HEK293 (cell line): ENCODE results near the gene TMEM231.

Experiments
- CTCF ChIA-PET: fragments of 350-600 bp; formaldehyde crosslinking; extraction: SDS; loops from one replicate; lab custom pipeline; 2021; ENCODE audit warnings: antibody characterized with exemption; lab: Yijun Ruan, JAX
- POLR2A ChIA-PET: fragments of 300-600 bp; formaldehyde crosslinking; extraction: SDS; loops from one replicate; lab custom pipeline; 2020; ENCODE audit warnings: antibody characterized with exemption, inconsistent platforms; lab: Yijun Ruan, JAX
- H3K27ac ChIP-seq: fragments of 200-500 bp; sonication (Bioruptor generic); 2 replicates; pipeline ENCODE4 v1.5.1; 2014; ENCODE audit warnings: low read depth, low read length, control low read depth, inconsistent platforms; ENCODE audit errors: extremely low read depth
- H3K36me3 ChIP-seq, 2 experiments: fragments of 200-500 bp in 1 of 2; sonication (Bioruptor generic) in 1 of 2; 1 replicate in 1 of 2; 2 replicates in 1 of 2; pipeline ENCODE4 v1.5.1; 2014 to 2017; ENCODE audit warnings: inconsistent platforms in 2 of 2, low read length in 2 of 2; ENCODE audit not compliant: control insufficient read depth in 2 of 2, insufficient read depth in 1 of 2
- H3K4me1 ChIP-seq: fragments of 200-500 bp; sonication (Bioruptor generic); 2 replicates; pipeline ENCODE4 v1.5.1; 2014; ENCODE audit warnings: mild to moderate bottlenecking, low read length, inconsistent platforms; ENCODE audit not compliant: control insufficient read depth, insufficient read depth
- H3K4me3 ChIP-seq: 2 replicates; pipeline ENCODE4 v1.5.1; 2011; ENCODE audit warnings: low read depth, mild to moderate bottlenecking, control low read depth, low read length, moderate library complexity
- H3K9me3 ChIP-seq: fragments of 200-500 bp; sonication (Bioruptor generic); 2 replicates; pipeline ENCODE4 v1.5.1; 2014; ENCODE audit warnings: low read depth, low read length, inconsistent platforms; ENCODE audit not compliant: control insufficient read depth, insufficient read depth
- KLF1 ChIP-seq: fragments of 450-650 bp; formaldehyde crosslinking; IDR thresholded peaks from 2 replicates; pipeline ENCODE4 v1.5.1; 2016; ENCODE audit warnings: missing biosample characterization, missing genetic modification characterization
- SCRT2 ChIP-seq: fragments of 450-650 bp; formaldehyde crosslinking; IDR thresholded peaks from 2 replicates; pipeline ENCODE4 v1.5.1; 2016; ENCODE audit warnings: missing biosample characterization, missing genetic modification characterization
- SP3 ChIP-seq: fragments of 450-650 bp; formaldehyde crosslinking; IDR thresholded peaks from 2 replicates; pipeline ENCODE4 v1.5.1; 2016; ENCODE audit warnings: missing biosample characterization, missing genetic modification characterization
- ZBTB7A ChIP-seq: fragments of 450-650 bp; formaldehyde crosslinking; IDR thresholded peaks from 2 replicates; pipeline ENCODE4 v1.5.1; 2016; ENCODE audit warnings: low read depth, missing biosample characterization, missing genetic modification characterization
- ZNF138 ChIP-seq: fragments of 450-650 bp; formaldehyde crosslinking; IDR thresholded peaks from 2 replicates; pipeline ENCODE4 v1.5.1; 2016; ENCODE audit warnings: missing biosample characterization, missing genetic modification characterization, borderline replicate concordance
- ZNF175 ChIP-seq: fragments of 450-650 bp; formaldehyde crosslinking; IDR thresholded peaks from 2 replicates; pipeline ENCODE4 v1.5.1; 2016; ENCODE audit warnings: missing biosample characterization, missing genetic modification characterization
- ZNF423 ChIP-seq: fragments of 450-650 bp; formaldehyde crosslinking; IDR thresholded peaks from 2 replicates; pipeline ENCODE4 v1.5.1; 2016; ENCODE audit warnings: missing biosample characterization, missing genetic modification characterization
- ZNF513 ChIP-seq: fragments of 450-650 bp; IDR thresholded peaks from 2 replicates; pipeline ENCODE4 v1.5.1; 2018; ENCODE audit warnings: missing biosample characterization, missing genetic modification characterization
- ZNF544 ChIP-seq: fragments of 450-650 bp; formaldehyde crosslinking; IDR thresholded peaks from 2 replicates; pipeline ENCODE4 v1.5.0; 2017; ENCODE audit warnings: missing biosample characterization, missing genetic modification characterization
- ZNF626 ChIP-seq: fragments of 450-650 bp; sonication (Bioruptor Pico); formaldehyde crosslinking; IDR thresholded peaks from 2 replicates; pipeline ENCODE4 v1.5.1; 2018; ENCODE audit warnings: missing biosample characterization, missing genetic modification characterization, inconsistent platforms
- ZNF645 ChIP-seq: fragments of 450-650 bp; formaldehyde crosslinking; IDR thresholded peaks from 2 replicates; pipeline ENCODE4; 2016; ENCODE audit warnings: missing biosample characterization, missing genetic modification characterization
- ZNF658 ChIP-seq: fragments of 450-650 bp; formaldehyde crosslinking; IDR thresholded peaks from 2 replicates; pipeline ENCODE4; 2016; ENCODE audit warnings: missing biosample characterization, missing genetic modification characterization
- ZSCAN23 ChIP-seq: fragments of 450-650 bp; formaldehyde crosslinking; IDR thresholded peaks from 2 replicates; pipeline ENCODE4 v1.5.1; 2016; ENCODE audit warnings: missing biosample characterization, missing genetic modification characterization
- ZXDB ChIP-seq: fragments of 450-650 bp; formaldehyde crosslinking; IDR thresholded peaks from 2 replicates; pipeline ENCODE4 v1.5.1; 2016; ENCODE audit warnings: missing biosample characterization, missing genetic modification characterization
- TF ChIP-seq, protein P1 (sequence below): fragments of 450-650 bp; formaldehyde crosslinking; IDR thresholded peaks from 2 replicates; pipeline ENCODE4 v1.5.1; 2016; ENCODE audit warnings: missing biosample characterization, missing genetic modification characterization
- TF ChIP-seq, protein P2 (sequence below): fragments of 450-650 bp; formaldehyde crosslinking; IDR thresholded peaks from 2 replicates; pipeline ENCODE4 v1.5.1; 2016; ENCODE audit warnings: missing biosample characterization, missing genetic modification characterization

Gene TMEM231

DNA sequence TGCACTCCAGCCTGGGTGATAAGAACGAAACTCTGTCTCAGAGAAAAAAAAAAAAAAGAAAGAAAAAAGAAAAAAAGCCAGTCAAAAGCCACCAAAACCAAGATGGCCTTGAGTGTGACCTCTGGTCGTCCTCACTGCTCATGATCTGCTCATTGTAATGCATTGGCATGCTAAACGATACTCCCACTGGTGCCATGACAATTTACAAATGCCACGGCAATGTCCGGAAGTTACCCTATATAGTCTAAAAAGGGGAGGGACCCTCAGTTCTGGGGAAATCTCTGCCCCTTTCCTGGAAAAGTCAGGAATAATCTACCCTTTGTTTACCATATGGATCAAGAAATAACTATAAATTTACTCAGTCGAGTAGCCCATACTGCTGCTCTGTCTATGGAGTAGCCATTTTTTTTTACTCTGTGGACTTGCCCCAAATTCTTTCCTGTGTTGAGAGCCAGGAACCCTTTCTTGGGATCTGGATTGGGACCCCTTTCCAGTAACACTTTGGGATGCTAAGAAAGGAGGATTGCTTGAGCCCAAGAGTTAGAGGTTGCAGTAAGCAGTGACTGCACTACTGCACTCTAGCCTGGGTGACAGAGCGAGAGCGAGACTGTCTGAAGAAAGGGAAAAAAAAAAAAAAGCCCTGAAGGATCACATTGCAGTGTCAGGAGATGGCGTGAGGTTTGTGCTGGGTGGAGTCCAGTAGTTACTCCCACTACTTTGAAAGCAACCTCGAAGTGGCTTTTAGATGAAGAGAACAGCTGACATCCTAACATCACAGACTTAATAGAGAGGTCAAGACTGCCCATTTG, 3.7 kb upstream of the TMEM231 start:
- ChIA-PET POLR2A (no interaction called here), CTCF (interaction anchor here (1.6 kb wide), 1 partner anchor 62 kb away, joined by 3 read pairs; no protein-coding TSS in a partner anchor)
- TF ChIP-seq ZNF138 (tag by site-specific recombination): no peak
- no peak for TF ChIP-seq ZBTB7A (tag by site-specific recombination)
- no peak for TF ChIP-seq ZNF544 (tag by site-specific recombination)
- TF ChIP-seq SCRT2: no peak
- no peak for TF ChIP-seq ZNF513 (tag by site-specific recombination)
- TF ChIP-seq, protein P1, sequence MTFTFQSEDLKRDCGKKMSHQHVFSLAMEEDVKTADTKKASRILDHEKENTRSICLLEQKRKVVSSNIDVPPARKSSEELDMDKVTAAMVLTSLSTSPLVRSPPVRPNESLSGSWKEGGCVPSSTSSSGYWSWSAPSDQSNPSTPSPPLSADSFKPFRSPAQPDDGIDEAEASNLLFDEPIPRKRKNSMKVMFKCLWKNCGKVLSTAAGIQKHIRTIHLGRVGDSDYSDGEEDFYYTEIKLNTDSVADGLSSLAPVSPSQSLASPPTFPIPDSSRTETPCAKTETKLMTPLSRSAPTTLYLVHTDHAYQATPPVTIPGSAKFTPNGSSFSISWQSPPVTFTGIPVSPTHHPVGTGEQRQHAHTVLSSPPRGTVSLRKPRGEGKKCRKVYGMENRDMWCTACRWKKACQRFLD: no peak
- TF ChIP-seq, protein P2, sequence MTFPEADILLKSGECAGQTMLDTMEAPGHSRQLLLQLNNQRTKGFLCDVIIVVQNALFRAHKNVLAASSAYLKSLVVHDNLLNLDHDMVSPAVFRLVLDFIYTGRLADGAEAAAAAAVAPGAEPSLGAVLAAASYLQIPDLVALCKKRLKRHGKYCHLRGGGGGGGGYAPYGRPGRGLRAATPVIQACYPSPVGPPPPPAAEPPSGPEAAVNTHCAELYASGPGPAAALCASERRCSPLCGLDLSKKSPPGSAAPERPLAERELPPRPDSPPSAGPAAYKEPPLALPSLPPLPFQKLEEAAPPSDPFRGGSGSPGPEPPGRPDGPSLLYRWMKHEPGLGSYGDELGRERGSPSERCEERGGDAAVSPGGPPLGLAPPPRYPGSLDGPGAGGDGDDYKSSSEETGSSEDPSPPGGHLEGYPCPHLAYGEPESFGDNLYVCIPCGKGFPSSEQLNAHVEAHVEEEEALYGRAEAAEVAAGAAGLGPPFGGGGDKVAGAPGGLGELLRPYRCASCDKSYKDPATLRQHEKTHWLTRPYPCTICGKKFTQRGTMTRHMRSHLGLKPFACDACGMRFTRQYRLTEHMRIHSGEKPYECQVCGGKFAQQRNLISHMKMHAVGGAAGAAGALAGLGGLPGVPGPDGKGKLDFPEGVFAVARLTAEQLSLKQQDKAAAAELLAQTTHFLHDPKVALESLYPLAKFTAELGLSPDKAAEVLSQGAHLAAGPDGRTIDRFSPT (tag by site-specific recombination): no peak
- no peak for TF ChIP-seq ZNF658 (tag by site-specific recombination)
- TF ChIP-seq ZNF175: no peak
- no peaks in the 10 kb centered on the region for H3K36me3 ChIP-seq
- no peaks in the 10 kb centered on the region for H3K9me3 ChIP-seq
- no peaks in the 10 kb centered on the region for H3K4me1 ChIP-seq
- no peak overlapping the region for H3K4me3 ChIP-seq
- no peak overlapping the region for H3K27ac ChIP-seq

GRCh38 chr16:75558846-75559401, 2.9 kb upstream of the TMEM231 start:
- no peak overlapping the region for H3K4me3 ChIP-seq
- POLR2A ChIA-PET: no interaction called here
- CTCF ChIA-PET: interaction anchor here (0.8 to 1.6 kb wide), 2 partner anchors 35 to 63 kb away, joined by 3 to 4 read pairs; no protein-coding TSS in a partner anchor
- H3K27ac ChIP-seq: no peak overlapping the region
- no peaks in the 10 kb centered on the region for H3K4me1 ChIP-seq
- no peaks in the 10 kb centered on the region for H3K9me3 ChIP-seq
- TF ChIP-seq ZXDB (tag by site-specific recombination) (no peak), ZNF645 (tag by site-specific recombination) (no peak), ZSCAN23 (tag by site-specific recombination) (no peak), ZNF544 (tag by site-specific recombination) (no peak)
- TF ChIP-seq, all 188 proteins: peak for 0
- H3K36me3 ChIP-seq: no peaks in the 10 kb centered on the region

DNA sequence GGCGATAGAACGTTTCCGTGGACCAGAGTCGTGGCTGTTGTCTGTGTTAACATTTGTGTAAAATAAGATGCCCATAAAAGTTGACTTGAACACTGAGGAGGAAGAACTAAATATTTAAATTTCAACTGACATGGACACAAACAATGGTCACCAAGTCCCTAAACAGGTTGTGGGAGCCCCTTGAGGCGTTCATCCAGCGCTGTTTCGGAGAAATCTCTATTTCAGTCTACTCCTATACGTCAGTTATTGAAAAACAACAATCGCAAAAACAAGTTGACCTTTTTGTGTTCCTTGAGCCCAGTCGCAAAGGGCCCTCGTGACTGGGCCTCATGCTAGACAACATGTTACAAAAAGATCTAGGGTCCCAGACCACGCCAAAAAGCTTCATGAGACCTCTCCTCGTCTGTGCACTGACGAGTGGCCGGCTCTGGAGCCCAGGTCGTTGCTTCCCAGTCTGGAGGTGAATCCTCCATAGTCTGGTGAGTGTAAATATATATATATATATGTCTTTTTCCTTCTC, 439 bp upstream of the TMEM231 start:
- Histone ChIP-seq H3K4me1 (no peaks in the 10 kb centered on the region), H3K4me3 (no peak overlapping the region), H3K9me3 (no peaks in the 10 kb centered on the region), H3K27ac (no peak overlapping the region), H3K36me3 (no peaks in the 10 kb centered on the region)
- ChIA-PET POLR2A (interaction anchor here (0.8 to 2.2 kb wide), 7 partner anchors 9 to 92 kb away, joined by 3 to 22 read pairs (median 6); partner anchors contain the start of genes ADAT1, GABARAPL2, KARS1 and TERF2IP), CTCF (interaction anchor here (0.7 to 1.4 kb wide), 5 partner anchors 39 to 302 kb away, joined by 3 to 6 read pairs (median 5); partner anchors contain the start of gene TMEM170A)
- TF ChIP-seq KLF1 (tag by site-specific recombination): no peak
- TF ChIP-seq ZNF423: no peak
- no peak for TF ChIP-seq ZNF626 (tag by site-specific recombination)
- TF ChIP-seq SP3: 0 out of 2 replicates have a peak, but pooled peaks have one; percentile 4
